NCI-H446 treated with DMSO at 0.1 percent for 48 hours (cell line): ENCODE data around the gene RAVER1.
A peak's percentile ranks its signal among the peaks of the same experiment; 100 is the strongest.

Source experiments
- DNase-seq: peaks from one replicate; lab custom pipeline; 2025; lab: John Stamatoyannopoulos, UW

The RAVER1 gene

DNA sequence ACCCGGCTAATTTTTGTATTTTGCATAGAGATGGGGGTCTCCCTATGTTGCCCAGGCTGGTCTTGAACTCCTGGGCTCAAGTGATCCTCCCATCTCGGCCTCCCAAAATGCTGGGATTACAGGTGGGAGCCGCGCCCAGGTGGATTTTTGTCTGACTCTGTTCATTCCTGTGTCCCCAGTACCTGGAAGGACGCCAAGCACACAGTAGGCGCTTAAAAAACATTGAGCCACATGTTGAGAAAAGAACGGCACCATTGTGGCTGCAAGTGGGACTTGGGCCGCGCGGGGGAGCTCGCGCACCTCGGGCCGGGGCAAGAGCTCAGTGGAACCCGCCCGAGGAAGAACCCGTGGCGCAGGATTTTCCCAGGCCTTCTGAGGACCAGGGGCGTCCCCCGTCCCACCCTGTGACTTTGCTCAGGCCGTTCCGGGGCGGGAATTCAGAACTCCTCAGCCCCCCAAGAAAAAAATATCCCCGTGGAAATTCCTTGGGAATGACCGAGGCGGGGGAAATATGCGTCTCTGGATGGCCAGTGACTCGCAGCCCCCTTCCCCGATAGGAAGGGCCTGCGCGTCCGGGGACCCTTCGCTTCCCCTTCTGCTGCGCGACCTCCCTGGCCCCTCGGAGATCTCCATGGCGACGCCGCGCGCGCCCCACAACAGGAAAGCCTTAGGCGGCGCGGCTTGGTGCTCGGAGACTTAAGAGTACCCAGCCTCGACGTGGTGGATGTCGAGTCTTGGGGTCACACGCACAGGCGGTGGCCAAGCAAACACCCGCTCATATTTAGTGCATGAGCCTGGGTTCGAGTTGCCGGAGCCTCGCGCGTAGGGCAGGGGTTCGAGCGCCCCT is 63.8 kb downstream of the RAVER1 start:
- peak; percentile 12 for DNase-seq

DNA sequence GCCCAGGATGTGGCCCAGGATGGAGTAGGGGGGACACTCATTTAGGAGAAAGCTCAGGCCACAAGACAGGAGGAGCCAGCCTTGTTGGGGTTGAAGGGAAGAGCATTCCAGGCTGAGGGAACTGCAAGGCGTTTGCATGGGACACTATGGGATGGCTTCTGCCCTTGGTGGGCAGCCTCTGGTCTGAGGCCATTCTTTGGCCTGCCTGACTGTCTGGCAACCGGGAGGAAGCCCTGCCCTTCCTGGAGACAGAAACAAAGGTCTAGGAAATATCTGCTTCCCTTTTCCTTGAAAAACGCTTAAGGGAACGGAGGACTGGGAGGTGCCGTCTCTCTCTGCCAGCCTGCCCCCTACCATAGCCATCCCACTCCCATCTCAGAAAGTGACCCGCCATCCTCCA is 65.3 kb downstream of the RAVER1 start:
- no peak for DNase-seq

DNA sequence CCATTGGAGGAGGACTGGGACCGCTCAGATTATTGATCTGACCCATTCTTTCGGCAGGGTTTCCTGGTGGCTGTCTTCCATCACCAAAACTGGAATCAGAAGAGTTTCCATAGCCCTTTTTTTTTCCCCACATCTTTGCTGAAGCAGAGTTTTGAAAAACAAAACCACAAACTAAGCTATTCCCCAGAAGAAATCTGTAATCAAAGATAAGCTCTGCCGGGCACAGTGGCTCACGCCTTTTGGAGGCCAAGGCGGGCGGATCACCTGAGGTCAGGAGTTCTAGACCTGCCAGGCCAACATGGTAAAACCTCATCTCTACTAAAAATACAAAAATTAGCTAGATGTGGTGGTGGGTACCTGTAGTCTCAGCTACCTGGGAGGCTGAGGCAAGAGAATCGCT is 66.6 kb downstream of the RAVER1 start:
- DNase-seq = no peak
